GM10266 (cell line): Measurements from ENCODE around the gene PRSS2.
"Not testable (repeated sequence)": the region's sequence is repeated elsewhere in the genome, so short reads cannot be mapped to it uniquely, and the experiment has no call there.

ENCODE experiments used
- DNase-seq: peaks from one replicate; pipeline ENCODE4 v3.0.0; 2012; ENCODE audit errors: extremely low spot score
- TF ChIP-seq, protein P1 (sequence below): IDR thresholded peaks from 2 replicates; pipeline ENCODE4 v1.5.1; 2012; ENCODE audit warnings: mild to moderate bottlenecking, low read depth; ENCODE audit not compliant: control insufficient read depth, insufficient read depth; ENCODE audit errors: missing control alignments

Gene PRSS2

GRCh38 chr7:142745745-142746144 lies 25.0 kb upstream of the PRSS2 start:
- TF ChIP-seq, protein P1, sequence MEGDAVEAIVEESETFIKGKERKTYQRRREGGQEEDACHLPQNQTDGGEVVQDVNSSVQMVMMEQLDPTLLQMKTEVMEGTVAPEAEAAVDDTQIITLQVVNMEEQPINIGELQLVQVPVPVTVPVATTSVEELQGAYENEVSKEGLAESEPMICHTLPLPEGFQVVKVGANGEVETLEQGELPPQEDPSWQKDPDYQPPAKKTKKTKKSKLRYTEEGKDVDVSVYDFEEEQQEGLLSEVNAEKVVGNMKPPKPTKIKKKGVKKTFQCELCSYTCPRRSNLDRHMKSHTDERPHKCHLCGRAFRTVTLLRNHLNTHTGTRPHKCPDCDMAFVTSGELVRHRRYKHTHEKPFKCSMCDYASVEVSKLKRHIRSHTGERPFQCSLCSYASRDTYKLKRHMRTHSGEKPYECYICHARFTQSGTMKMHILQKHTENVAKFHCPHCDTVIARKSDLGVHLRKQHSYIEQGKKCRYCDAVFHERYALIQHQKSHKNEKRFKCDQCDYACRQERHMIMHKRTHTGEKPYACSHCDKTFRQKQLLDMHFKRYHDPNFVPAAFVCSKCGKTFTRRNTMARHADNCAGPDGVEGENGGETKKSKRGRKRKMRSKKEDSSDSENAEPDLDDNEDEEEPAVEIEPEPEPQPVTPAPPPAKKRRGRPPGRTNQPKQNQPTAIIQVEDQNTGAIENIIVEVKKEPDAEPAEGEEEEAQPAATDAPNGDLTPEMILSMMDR: no peak
- no peak for DNase-seq

GRCh38 chr7:142746264-142746663 lies 24.5 kb upstream of the PRSS2 start:
- TF ChIP-seq, protein P1: no peak
- no peak for DNase-seq

DNA sequence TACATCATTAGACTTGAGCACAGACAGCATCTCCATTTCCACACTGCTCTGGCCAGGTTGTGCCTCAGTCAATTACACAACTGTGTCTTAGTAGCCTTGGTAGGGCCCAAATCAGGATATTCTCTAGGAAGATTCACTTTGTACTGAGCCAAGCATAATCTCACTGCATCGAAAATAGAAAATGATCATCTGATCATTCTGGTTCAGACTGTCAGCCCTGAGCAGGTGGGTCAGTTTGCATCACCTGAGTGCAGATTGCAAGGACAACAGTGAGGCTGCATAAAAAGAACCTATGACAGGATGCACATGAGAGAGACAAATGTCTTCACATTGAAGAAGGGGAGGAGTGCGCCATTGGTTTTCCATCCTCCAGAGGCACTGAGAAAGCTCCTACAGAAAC lies 22.4 kb upstream of the PRSS2 start:
- not testable (repeated sequence) for DNase-seq

GRCh38 chr7:142749218-142749993 lies 21.4 kb upstream of the PRSS2 start, which contains the start of gene PRSS1:
Gene PRSS1, plus strand, starts transcription at chr7:142749472. Its CDS starts 13 bp downstream, at chr7:142749485.
- TF ChIP-seq, protein P1: no peak

DNA sequence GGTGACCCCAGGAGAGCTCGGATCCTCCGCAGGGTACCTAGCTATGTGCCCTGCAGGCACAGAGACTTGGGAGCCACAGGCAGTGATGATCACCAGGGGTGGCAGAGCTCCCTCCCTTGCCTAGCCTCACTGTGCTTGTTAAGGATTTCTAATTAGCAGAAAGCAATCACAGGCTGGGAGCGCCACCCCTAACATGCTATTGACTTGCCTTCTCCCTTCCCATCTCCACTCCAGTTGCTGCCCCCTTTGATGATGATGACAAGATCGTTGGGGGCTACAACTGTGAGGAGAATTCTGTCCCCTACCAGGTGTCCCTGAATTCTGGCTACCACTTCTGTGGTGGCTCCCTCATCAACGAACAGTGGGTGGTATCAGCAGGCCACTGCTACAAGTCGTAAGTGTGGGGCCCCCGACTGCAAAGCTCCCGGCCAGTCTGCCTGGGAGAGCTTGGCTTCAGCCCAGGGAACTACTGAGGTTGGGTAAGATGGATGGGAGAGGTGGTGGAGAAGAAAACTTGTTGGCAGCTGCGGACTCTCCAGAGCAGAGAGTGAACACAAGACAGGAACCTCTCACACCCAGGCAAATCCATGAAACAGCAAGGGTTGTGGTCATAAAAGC lies 20.3 kb upstream of the PRSS2 start:
- TF ChIP-seq, protein P1: no peak
- DNase-seq: no peak

More at GRCh38 chr7:142749218-142749993, 21.4 kb upstream of the PRSS2 start, which contains the start of gene PRSS1:
- DNase-seq: no peak

- DNase-seq: not testable (repeated sequence)
Measured at GRCh38 chr7:142751526-142752175, 19.1 kb upstream of the PRSS2 start.

- TF ChIP-seq, protein P1: no peak
- DNase-seq: no peak
Measured at GRCh38 chr7:142752376-142753225, 18.2 kb upstream of the PRSS2 start.
